HepG2 (cell line): ENCODE results near the gene HS3ST3B1. TPM values are rescaled to one million over a fixed set of nuclear protein-coding genes. Genes with fewer than 3 reads are reported as not detected.

ENCODE experiments used
- ASH2L ChIP-seq: fragments of 300-600, 200-600 bp; sonication (generic); IDR thresholded peaks from 2 replicates; pipeline ENCODE4 v1.7.0; 2017; ENCODE audit warnings: low read depth, mild to moderate bottlenecking, moderate library complexity, mixed read lengths, low read length; ENCODE audit not compliant: insufficient read length
- CCAR2 ChIP-seq: fragments of 200-400 bp; formaldehyde crosslinking; optimal IDR thresholded peaks from 2 replicates; pipeline ENCODE3; 2018; ENCODE audit warnings: low read depth, mild to moderate bottlenecking, low read length, moderate library complexity
- ELF3 ChIP-seq: IDR thresholded peaks from 2 replicates; pipeline ENCODE4 v1.6.1; 2016; ENCODE audit warnings: missing genetic modification reagents, missing compliant biosample characterization
- FOXP1 ChIP-seq, 2 experiments: fragments of 450-650 bp in 1 of 2; IDR thresholded peaks; 2 replicates each; pipeline ENCODE4 v1.6.1; 2017 to 2018; ENCODE audit warnings: antibody characterized with exemption in 1 of 2
- HMGA1 ChIP-seq: sonication (generic); formaldehyde crosslinking; conservative IDR thresholded peaks from 2 replicates; pipeline ENCODE4 v1.4.0; 2020; ENCODE audit warnings: missing genetic modification reagents
- JUN ChIP-seq: sonication (generic); formaldehyde crosslinking; IDR thresholded peaks from 2 replicates; pipeline ENCODE4 v1.4.0; 2020; ENCODE audit warnings: mild to moderate bottlenecking, missing genetic modification reagents
- PAF1 ChIP-seq: IDR thresholded peaks from 2 replicates; pipeline ENCODE4 v1.6.1; 2016; ENCODE audit warnings: missing genetic modification reagents, missing compliant biosample characterization
- RBAK ChIP-seq: sonication (generic); formaldehyde crosslinking; IDR thresholded peaks from 2 replicates; pipeline ENCODE4 v1.5.1; 2020; ENCODE audit warnings: mild to moderate bottlenecking, missing genetic modification reagents
- SMYD3 ChIP-seq: sonication (generic); formaldehyde crosslinking; IDR thresholded peaks from 2 replicates; pipeline ENCODE4 v1.8.1; 2023; ENCODE audit warnings: mild to moderate bottlenecking, missing genetic modification reagents
- SRSF1 ChIP-seq: fragments of 200-400 bp; formaldehyde crosslinking; optimal IDR thresholded peaks from 2 replicates; pipeline ENCODE3; 2017; ENCODE audit warnings: mild to moderate bottlenecking, low read depth, low read length, moderate library complexity
- TCF7 ChIP-seq: sonication (generic); IDR thresholded peaks from 2 replicates; pipeline ENCODE4 v1.6.1; 2016; ENCODE audit warnings: antibody characterized with exemption, low read depth
- ZFAT ChIP-seq: sonication (generic); formaldehyde crosslinking; conservative IDR thresholded peaks from 2 replicates; pipeline ENCODE4 v1.8.1; 2023; ENCODE audit warnings: missing genetic modification reagents, inconsistent platforms
- ZNF251 ChIP-seq: sonication (generic); formaldehyde crosslinking; IDR thresholded peaks from 2 replicates; pipeline ENCODE4 v1.9.0; 2021; ENCODE audit warnings: mild to moderate bottlenecking, missing genetic modification reagents
- ZNF33A ChIP-seq: sonication (generic); formaldehyde crosslinking; IDR thresholded peaks from 2 replicates; pipeline ENCODE4 v1.5.1; 2020; ENCODE audit warnings: missing genetic modification reagents, mild to moderate bottlenecking, moderate library complexity, borderline replicate concordance
- polyA plus RNA-seq, 8 experiments: library from polyadenylated mRNA; depleted of rRNA in 3 of 8; stranded (reverse) in 7 of 8; unstranded in 1 of 8; fragments of >200 nt; fragmentation: Illumina TruSeq in 4 of 8; extraction: Trizol in 4 of 8; gene quantifications; 2 replicates each; pipeline versions ENCODE4 v1.2.1 to v1.2.3, GENCODE V29; 2011 to 2016; ENCODE audit warnings: low read depth in 4 of 8, missing spikeins in 1 of 8, mixed read lengths in 1 of 8; ENCODE audit not compliant: insufficient read depth in 1 of 8
- total RNA-seq, 5 experiments: library from RNA; depleted of rRNA; stranded (reverse); fragments of >200 nt; fragmentation: Illumina TruSeq; extraction: Trizol; gene quantifications; 2 replicates each; pipeline ENCODE4 v1.2.3, GENCODE V29; 2016; ENCODE audit warnings: low read depth in 1 of 5
- TF ChIP-seq, protein P1 (sequence below): sonication (generic); formaldehyde crosslinking; IDR thresholded peaks from 2 replicates; pipeline ENCODE4 v1.9.0; 2022; ENCODE audit warnings: low read depth, missing genetic modification reagents
- TF ChIP-seq, protein P2 (sequence below): sonication (generic); formaldehyde crosslinking; IDR thresholded peaks from 2 replicates; pipeline ENCODE4 v1.4.0; 2020; ENCODE audit warnings: missing genetic modification reagents
- TF ChIP-seq, protein P3 (sequence below): sonication (generic); formaldehyde crosslinking; IDR thresholded peaks from 2 replicates; pipeline ENCODE4 v1.4.0; 2020; ENCODE audit warnings: missing genetic modification reagents
- TF ChIP-seq, protein P4 (sequence below): fragments of 450-650 bp; IDR thresholded peaks from 2 replicates; pipeline ENCODE4 v1.6.1; 2016
- TF ChIP-seq, protein P5 (sequence below): sonication (generic); formaldehyde crosslinking; IDR thresholded peaks from 2 replicates; pipeline ENCODE4 v1.4.0; 2020; ENCODE audit warnings: missing genetic modification reagents, mild to moderate bottlenecking, borderline replicate concordance
- TF ChIP-seq, protein P6 (sequence below): sonication (generic); formaldehyde crosslinking; IDR thresholded peaks from 2 replicates; pipeline ENCODE4 v1.5.0; 2020; ENCODE audit warnings: missing genetic modification reagents, mild to moderate bottlenecking, borderline replicate concordance

The HS3ST3B1 gene
- total and polyA plus RNA-seq, 2 of the 13 experiments (the other 11 are each of a cell fraction or from before 2014, with no cell fraction given), result 15.7 to 39.5 TPM

DNA sequence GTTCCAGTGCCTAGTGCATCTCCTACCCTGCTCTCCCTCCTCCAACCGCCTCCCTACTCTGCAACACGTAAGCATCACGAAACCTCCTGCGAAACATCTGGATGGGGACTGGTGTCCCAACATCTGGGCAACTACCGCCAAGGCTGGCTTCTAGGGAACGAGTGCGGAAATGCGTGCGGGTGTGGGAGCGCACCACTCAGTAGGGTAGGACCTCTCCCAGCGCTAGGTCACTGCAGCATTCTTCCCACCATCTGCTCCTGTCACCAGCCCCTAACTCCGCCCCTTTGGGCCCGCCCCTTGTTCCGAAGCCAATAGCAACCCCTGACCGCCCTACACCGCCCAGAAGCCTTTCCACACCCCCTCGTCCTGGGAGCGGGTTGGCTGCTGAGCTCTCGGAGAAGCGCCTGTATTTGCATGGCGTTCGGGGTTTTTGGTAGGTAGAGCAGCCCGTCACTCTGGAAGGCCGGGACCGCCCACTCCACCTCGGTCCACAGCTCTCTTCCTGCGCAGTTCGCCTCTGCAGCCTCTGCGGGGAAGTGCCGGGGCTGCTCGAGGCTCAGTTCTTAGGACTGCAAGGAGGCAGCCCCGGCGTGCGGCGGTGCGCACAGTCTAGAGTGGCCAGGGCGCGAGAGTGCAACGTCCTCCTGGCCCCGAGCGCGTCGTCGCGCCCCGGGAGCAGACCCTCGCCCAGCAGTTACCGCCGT is at the start of gene HS3ST3B1 (continued):
- peak; percentile 50 for TF ChIP-seq SRSF1
- 0 out of 2 replicates have a peak, but pooled peaks have one; percentile 44 for TF ChIP-seq ZFAT
- TF ChIP-seq FOXP1 (IDR thresholded peaks at IDR 0.05), result no peak
- no peak for TF ChIP-seq FOXP1 (CRISPR knock-in tag; IDR thresholded peaks at IDR 0.05)
- TF ChIP-seq, protein P1, sequence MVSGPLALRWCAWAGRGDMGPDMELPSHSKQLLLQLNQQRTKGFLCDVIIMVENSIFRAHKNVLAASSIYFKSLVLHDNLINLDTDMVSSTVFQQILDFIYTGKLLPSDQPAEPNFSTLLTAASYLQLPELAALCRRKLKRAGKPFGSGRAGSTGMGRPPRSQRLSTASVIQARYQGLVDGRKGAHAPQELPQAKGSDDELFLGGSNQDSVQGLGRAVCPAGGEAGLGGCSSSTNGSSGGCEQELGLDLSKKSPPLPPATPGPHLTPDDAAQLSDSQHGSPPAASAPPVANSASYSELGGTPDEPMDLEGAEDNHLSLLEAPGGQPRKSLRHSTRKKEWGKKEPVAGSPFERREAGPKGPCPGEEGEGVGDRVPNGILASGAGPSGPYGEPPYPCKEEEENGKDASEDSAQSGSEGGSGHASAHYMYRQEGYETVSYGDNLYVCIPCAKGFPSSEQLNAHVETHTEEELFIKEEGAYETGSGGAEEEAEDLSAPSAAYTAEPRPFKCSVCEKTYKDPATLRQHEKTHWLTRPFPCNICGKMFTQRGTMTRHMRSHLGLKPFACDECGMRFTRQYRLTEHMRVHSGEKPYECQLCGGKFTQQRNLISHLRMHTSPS (CRISPR knock-in tag), result no peak
- no peak for TF ChIP-seq ZNF33A (CRISPR knock-in tag)
- no peak; the same call in 1 of the 2 replicates for TF ChIP-seq ZNF251 (CRISPR knock-in tag)
- peak; percentile 79 for TF ChIP-seq ASH2L
- TF ChIP-seq, protein P2, sequence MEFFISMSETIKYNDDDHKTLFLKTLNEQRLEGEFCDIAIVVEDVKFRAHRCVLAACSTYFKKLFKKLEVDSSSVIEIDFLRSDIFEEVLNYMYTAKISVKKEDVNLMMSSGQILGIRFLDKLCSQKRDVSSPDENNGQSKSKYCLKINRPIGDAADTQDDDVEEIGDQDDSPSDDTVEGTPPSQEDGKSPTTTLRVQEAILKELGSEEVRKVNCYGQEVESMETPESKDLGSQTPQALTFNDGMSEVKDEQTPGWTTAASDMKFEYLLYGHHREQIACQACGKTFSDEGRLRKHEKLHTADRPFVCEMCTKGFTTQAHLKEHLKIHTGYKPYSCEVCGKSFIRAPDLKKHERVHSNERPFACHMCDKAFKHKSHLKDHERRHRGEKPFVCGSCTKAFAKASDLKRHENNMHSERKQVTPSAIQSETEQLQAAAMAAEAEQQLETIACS (CRISPR knock-in tag), result no peak
- TF ChIP-seq ELF3 (CRISPR knock-in tag), result peak; percentile 44; the same call in 1 of the 2 replicates
- TF ChIP-seq, protein P3, sequence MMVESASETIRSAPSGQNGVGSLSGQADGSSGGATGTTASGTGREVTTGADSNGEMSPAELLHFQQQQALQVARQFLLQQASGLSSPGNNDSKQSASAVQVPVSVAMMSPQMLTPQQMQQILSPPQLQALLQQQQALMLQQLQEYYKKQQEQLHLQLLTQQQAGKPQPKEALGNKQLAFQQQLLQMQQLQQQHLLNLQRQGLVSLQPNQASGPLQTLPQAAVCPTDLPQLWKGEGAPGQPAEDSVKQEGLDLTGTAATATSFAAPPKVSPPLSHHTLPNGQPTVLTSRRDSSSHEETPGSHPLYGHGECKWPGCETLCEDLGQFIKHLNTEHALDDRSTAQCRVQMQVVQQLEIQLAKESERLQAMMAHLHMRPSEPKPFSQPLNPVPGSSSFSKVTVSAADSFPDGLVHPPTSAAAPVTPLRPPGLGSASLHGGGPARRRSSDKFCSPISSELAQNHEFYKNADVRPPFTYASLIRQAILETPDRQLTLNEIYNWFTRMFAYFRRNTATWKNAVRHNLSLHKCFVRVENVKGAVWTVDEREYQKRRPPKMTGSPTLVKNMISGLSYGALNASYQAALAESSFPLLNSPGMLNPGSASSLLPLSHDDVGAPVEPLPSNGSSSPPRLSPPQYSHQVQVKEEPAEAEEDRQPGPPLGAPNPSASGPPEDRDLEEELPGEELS (CRISPR knock-in tag), result peak; percentile 42
- TF ChIP-seq HMGA1 (CRISPR knock-in tag), result no peak
- TF ChIP-seq, protein P4, sequence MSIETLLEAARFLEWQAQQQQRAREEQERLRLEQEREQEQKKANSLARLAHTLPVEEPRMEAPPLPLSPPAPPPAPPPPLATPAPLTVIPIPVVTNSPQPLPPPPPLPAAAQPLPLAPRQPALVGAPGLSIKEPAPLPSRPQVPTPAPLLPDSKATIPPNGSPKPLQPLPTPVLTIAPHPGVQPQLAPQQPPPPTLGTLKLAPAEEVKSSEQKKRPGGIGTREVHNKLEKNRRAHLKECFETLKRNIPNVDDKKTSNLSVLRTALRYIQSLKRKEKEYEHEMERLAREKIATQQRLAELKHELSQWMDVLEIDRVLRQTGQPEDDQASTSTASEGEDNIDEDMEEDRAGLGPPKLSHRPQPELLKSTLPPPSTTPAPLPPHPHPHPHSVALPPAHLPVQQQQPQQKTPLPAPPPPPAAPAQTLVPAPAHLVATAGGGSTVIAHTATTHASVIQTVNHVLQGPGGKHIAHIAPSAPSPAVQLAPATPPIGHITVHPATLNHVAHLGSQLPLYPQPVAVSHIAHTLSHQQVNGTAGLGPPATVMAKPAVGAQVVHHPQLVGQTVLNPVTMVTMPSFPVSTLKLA, result peak; percentile 67; the same call in 1 of the 2 replicates
- TF ChIP-seq SMYD3 (CRISPR knock-in tag), result no peak; the same call in 1 of the 2 replicates
- TF ChIP-seq TCF7, result no peak
- TF ChIP-seq JUN (CRISPR knock-in tag), result no peak
- TF ChIP-seq RBAK (CRISPR knock-in tag), result no peak
- TF ChIP-seq, protein P5, sequence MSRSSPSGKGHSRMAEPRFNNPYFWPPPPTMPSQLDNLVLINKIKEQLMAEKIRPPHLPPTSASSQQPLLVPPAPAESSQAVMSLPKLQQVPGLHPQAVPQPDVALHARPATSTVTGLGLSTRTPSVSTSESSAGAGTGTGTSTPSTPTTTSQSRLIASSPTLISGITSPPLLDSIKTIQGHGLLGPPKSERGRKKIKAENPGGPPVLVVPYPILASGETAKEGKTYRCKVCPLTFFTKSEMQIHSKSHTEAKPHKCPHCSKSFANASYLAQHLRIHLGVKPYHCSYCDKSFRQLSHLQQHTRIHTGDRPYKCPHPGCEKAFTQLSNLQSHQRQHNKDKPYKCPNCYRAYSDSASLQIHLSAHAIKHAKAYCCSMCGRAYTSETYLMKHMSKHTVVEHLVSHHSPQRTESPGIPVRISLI, result peak; percentile 31; the same call in 1 of the 2 replicates
- TF ChIP-seq CCAR2, result no peak
- TF ChIP-seq, protein P6, sequence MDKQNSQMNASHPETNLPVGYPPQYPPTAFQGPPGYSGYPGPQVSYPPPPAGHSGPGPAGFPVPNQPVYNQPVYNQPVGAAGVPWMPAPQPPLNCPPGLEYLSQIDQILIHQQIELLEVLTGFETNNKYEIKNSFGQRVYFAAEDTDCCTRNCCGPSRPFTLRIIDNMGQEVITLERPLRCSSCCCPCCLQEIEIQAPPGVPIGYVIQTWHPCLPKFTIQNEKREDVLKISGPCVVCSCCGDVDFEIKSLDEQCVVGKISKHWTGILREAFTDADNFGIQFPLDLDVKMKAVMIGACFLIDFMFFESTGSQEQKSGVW (CRISPR knock-in tag), result no peak
- no peak for TF ChIP-seq PAF1 (CRISPR knock-in tag)
